GM12864 (cell line): ENCODE results near the gene BICDL2.

Source experiments
- DNase-seq: peaks from one replicate; pipeline ENCODE4 v3.0.0-alpha.2; 2011; ENCODE audit warnings: low read depth
- H3K4me3 ChIP-seq: 2 replicates; pipeline ENCODE4 v1.5.1; 2011; ENCODE audit warnings: mild to moderate bottlenecking, low read depth, low read length, control low read depth
- CTCF ChIP-seq: IDR thresholded peaks from 2 replicates; pipeline ENCODE4 v1.5.1; 2011; ENCODE audit warnings: low read depth, mild to moderate bottlenecking, moderate library complexity, low read length, control low read depth, inconsistent platforms; ENCODE audit errors: missing control alignments

Gene BICDL2

GRCh38 chr16:3029491-3030221, 7.1 kb downstream of the BICDL2 start:
- no peak for DNase-seq
- no peak overlapping the region; the same call in 1 of the 2 replicates for H3K4me3 ChIP-seq
- no peak for TF ChIP-seq CTCF

- no peak overlapping the region for H3K4me3 ChIP-seq
- DNase-seq = no peak
- no peak for TF ChIP-seq CTCF
Measured at GRCh38 chr16:3028716-3029319, 7.9 kb downstream of the BICDL2 start.

GRCh38 chr16:3027983-3028715, 8.6 kb downstream of the BICDL2 start:
- no peak overlapping the region for H3K4me3 ChIP-seq
- TF ChIP-seq CTCF = peak; percentile 87
- peak; percentile 38 for DNase-seq

GRCh38 chr16:3027489-3027795, 9.3 kb downstream of the BICDL2 start:
- H3K4me3 ChIP-seq = no peak overlapping the region
- no peak for TF ChIP-seq CTCF
- DNase-seq = no peak

GRCh38 chr16:3026609-3027488, 9.9 kb downstream of the BICDL2 start:
- DNase-seq = no peak

More at GRCh38 chr16:3026609-3027488, 9.9 kb downstream of the BICDL2 start:
- no peak overlapping the region for H3K4me3 ChIP-seq
- TF ChIP-seq CTCF = no peak
